ENCODE data around the gene NAPSA.
A peak's percentile ranks its signal among the peaks of the same experiment; 100 is the strongest.

The NAPSA gene

DNA sequence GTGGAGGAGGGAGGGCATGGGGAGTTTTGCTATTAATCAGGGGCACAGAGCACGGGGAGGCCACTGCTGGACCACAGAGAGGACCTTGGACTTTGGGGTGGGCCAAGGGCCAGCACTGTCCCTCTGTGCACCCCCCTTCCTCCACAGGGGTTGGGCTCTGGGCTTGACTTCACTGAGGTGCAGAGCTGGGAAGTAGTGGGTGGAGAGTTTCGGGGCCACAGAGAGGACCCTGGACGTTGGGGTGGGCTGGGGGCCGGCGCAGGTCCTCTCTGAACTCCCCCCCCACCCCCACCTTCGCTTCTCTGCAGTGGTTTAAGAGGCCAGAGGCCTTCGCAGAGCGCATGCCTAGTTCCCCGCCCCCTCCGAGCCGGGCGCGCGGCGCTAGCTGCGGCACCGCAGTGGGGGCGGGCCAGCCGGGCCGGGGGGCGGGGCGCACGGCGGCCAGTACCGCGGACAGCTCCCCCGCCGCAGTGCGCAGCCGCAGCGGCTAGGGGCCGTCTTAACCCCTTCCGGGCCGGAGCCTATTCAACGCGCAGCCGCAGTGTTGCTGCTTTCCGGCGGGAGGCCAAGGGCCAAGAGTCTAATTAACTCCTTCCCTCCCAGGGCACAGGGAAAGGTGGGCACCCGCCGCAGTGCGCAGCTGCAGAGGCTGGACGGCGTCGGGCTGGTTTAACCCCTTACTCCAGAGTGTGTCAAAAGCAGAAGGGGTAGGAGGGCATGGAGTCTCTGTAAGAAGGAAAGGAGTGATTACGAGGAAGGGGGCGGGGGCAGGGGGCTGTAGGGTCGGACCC is 39.9 kb downstream of the NAPSA start:
- peak overlapping the region in 1 of 2 donors; percentile 43 for H3K4me3 ChIP-seq (ENCODE audit: low read depth in 1 of 2, low read length in 2 of 2)

DNA sequence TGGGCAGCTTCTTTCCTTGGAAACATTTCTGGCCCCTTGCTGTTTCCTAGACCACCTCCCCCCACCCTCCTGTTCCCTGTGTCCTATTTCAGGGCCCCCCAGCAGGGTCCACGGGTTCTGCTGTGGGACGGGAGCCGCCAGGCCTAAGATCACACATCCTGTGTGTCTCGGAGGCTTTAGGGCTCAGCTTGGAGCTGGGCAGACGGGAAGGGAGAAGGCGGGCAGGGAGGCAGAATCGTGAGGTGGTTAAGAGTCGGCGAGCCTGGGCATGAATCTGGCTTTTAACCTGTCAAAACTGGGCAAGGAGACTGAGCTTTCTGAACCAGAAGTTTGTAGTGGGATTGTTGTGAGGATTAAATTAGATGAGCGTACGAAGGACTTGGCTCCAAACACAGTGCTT is 41.1 kb downstream of the NAPSA start:
- no peak overlapping the region for H3K27ac ChIP-seq (ENCODE audit: low read depth, low read length)
- H3K36me3 ChIP-seq (ENCODE audit: control insufficient read depth in 1 of 2, insufficient read depth in 2 of 2, low read length in 2 of 2), result peaks cover 0 to 4% of the 10 kb centered on the region in 2 donors
- H3K4me3 ChIP-seq (ENCODE audit: low read depth in 1 of 2, low read length in 2 of 2), result no peak overlapping the region
- peaks cover 21 to 22% of the 10 kb centered on the region in 2 donors for H3K27me3 ChIP-seq (ENCODE audit: control insufficient read depth in 1 of 2, insufficient read depth in 2 of 2, low read length in 2 of 2)
- peaks cover 0 to 6% of the 10 kb centered on the region in 2 donors for H3K4me1 ChIP-seq (ENCODE audit: control insufficient read depth in 1 of 2, insufficient read depth in 2 of 2, low read length in 2 of 2)
- H3K9me3 ChIP-seq (ENCODE audit: control insufficient read depth in 1 of 2, low read length in 2 of 2), result no peaks in the 10 kb centered on the region
- H3K9ac ChIP-seq (ENCODE audit: low read depth in 1 of 2, low read length in 2 of 2), result no peak overlapping the region

More for the DNA sequence above, 39.9 kb downstream of the NAPSA start:
- Histone ChIP-seq H3K4me1 (ENCODE audit: control insufficient read depth in 1 of 2, insufficient read depth in 2 of 2, low read length in 2 of 2) (peaks cover 2 to 13% of the 10 kb centered on the region in 2 donors), H3K9me3 (ENCODE audit: control insufficient read depth in 1 of 2, low read length in 2 of 2) (no peaks in the 10 kb centered on the region), H3K9ac (ENCODE audit: low read depth in 1 of 2, low read length in 2 of 2) (no peak overlapping the region), H3K36me3 (ENCODE audit: control insufficient read depth in 1 of 2, insufficient read depth in 2 of 2, low read length in 2 of 2) (peaks cover 0 to 4% of the 10 kb centered on the region in 2 donors), H3K27me3 (ENCODE audit: control insufficient read depth in 1 of 2, insufficient read depth in 2 of 2, low read length in 2 of 2) (peaks cover 25 to 26% of the 10 kb centered on the region in 2 donors), H3K27ac (ENCODE audit: low read depth, low read length) (no peak overlapping the region)

DNA sequence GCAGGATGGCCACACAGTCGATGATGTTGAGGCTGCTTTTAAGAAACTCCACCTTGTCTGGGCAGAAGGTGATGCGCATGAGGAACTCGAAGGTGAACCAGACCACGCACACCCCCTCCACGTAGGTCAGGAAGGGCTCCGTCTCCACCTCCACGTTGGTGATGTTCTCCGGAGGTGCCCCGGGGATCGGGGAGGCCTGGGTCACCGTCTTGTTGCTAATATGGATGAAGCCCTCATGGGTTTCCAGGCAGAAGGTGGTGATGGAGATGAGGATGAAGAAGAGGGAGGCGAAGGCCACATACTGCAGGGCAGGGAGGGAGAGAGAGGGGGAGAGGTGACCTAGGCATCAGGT is 41.7 kb downstream of the NAPSA start:
- no peak overlapping the region for H3K27ac ChIP-seq (ENCODE audit: low read depth, low read length)
- no peaks in the 10 kb centered on the region for H3K9me3 ChIP-seq (ENCODE audit: control insufficient read depth in 1 of 2, low read length in 2 of 2)
- peaks cover 0 to 5% of the 10 kb centered on the region in 2 donors for H3K4me1 ChIP-seq (ENCODE audit: control insufficient read depth in 1 of 2, insufficient read depth in 2 of 2, low read length in 2 of 2)
- peaks cover 0 to 4% of the 10 kb centered on the region in 2 donors for H3K36me3 ChIP-seq (ENCODE audit: control insufficient read depth in 1 of 2, insufficient read depth in 2 of 2, low read length in 2 of 2)
- peaks cover 21 to 22% of the 10 kb centered on the region in 2 donors for H3K27me3 ChIP-seq (ENCODE audit: control insufficient read depth in 1 of 2, insufficient read depth in 2 of 2, low read length in 2 of 2)
- H3K9ac ChIP-seq (ENCODE audit: low read depth in 1 of 2, low read length in 2 of 2), result no peak overlapping the region
- no peak overlapping the region for H3K4me3 ChIP-seq (ENCODE audit: low read depth in 1 of 2, low read length in 2 of 2)

DNA sequence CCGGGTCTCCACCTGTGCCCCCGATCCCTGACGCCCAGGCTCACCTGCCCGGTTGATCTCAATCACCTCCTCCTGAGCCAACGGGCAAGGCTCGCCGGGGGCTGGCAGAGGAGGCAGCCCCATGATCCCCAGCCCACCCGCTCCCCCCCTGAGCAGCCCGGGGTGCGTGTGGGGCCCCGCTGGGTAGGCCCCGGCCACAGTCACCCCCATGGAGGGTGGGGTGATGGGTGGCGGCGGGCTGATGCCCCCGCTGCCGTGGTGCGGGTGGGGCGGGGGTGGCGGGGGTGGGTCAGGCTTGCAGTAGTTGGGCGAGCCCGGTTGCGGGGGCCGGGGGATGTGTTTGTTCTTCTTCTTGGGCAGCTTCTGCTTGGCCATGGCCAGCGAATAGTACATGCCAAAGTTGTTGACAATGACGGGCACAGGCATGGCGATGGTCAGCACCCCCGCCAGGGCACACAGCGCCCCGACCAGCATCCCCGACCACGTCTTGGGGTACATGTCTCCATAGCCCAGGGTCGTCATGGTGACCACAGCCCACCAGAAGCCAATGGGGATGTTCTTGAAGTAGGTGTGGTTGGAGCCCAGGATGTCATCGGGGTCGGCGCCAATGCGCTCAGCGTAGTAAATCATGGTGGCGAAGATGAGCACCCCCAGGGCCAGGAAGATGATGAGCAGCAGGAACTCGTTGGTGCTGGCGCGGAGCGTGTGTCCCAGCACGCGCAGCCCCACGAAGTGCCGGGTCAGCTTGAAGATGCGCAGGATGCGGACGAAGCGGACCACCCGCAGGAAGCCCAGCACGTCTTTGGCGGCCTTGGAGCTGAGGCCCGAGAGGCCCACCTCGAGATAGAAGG is 42.3 kb downstream of the NAPSA start:
- Histone ChIP-seq H3K4me3 (ENCODE audit: low read depth in 1 of 2, low read length in 2 of 2) (no peak overlapping the region), H3K27me3 (ENCODE audit: control insufficient read depth in 1 of 2, insufficient read depth in 2 of 2, low read length in 2 of 2) (peaks cover 21 to 22% of the 10 kb centered on the region in 2 donors), H3K9ac (ENCODE audit: low read depth in 1 of 2, low read length in 2 of 2) (no peak overlapping the region), H3K4me1 (ENCODE audit: control insufficient read depth in 1 of 2, insufficient read depth in 2 of 2, low read length in 2 of 2) (peaks cover 0 to 5% of the 10 kb centered on the region in 2 donors), H3K27ac (ENCODE audit: low read depth, low read length) (no peak overlapping the region), H3K36me3 (ENCODE audit: control insufficient read depth in 1 of 2, insufficient read depth in 2 of 2, low read length in 2 of 2) (peaks cover 0 to 4% of the 10 kb centered on the region in 2 donors), H3K9me3 (ENCODE audit: control insufficient read depth in 1 of 2, low read length in 2 of 2) (no peaks in the 10 kb centered on the region)

DNA sequence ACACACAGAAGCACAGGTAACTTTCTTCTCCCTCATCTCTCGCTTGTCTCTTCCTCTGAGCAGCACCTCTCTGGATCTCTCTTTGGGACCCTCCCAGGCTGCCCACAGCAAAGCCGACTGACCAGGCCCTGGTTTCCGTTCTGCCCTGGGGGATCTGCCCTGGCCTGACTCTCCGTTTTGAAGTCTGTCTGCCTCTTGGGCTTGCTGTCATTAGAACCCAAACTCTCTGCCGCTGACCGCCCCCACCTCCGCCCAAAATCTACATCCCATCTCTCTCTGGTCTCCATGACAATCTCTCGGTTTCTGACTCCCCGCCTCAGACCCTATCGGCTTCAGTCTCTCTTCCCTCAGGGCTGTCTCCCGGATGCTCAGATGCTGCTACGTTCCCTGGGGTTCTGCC is 43.2 kb downstream of the NAPSA start:
- H3K27me3 ChIP-seq (ENCODE audit: control insufficient read depth in 1 of 2, insufficient read depth in 2 of 2, low read length in 2 of 2), result peaks cover 14 to 15% of the 10 kb centered on the region in 2 donors
- peaks cover 0 to 5% of the 10 kb centered on the region in 2 donors for H3K4me1 ChIP-seq (ENCODE audit: control insufficient read depth in 1 of 2, insufficient read depth in 2 of 2, low read length in 2 of 2)
- H3K9me3 ChIP-seq (ENCODE audit: control insufficient read depth in 1 of 2, low read length in 2 of 2), result no peaks in the 10 kb centered on the region
- H3K4me3 ChIP-seq (ENCODE audit: low read depth in 1 of 2, low read length in 2 of 2), result no peak overlapping the region
- H3K9ac ChIP-seq (ENCODE audit: low read depth in 1 of 2, low read length in 2 of 2), result no peak overlapping the region
- H3K36me3 ChIP-seq (ENCODE audit: control insufficient read depth in 1 of 2, insufficient read depth in 2 of 2, low read length in 2 of 2), result peaks cover 0 to 4% of the 10 kb centered on the region in 2 donors
- H3K27ac ChIP-seq (ENCODE audit: low read depth, low read length), result no peak overlapping the region

DNA sequence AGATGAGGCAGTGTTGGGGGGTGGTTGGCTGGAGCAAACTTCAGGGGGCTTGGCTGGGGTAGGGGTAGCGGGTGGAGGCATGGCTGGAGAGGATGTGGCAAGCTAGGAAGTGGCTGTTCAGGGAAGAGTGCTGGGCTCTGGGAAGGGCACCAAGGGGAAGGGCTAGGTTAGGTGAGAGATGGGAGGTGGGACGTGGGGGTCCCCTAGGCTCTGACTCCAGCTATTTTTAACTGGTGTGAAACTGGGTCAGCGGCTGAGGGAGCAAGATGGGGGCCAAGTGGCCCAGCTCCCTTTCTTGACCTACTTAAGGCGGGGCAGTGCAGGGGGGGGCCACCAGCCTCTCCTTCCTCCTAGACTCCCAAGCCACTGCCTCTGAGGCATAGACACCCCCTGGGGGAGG is 43.6 kb downstream of the NAPSA start:
- Histone ChIP-seq H3K9ac (ENCODE audit: low read depth in 1 of 2, low read length in 2 of 2) (no peak overlapping the region), H3K27ac (ENCODE audit: low read depth, low read length) (no peak overlapping the region), H3K4me1 (ENCODE audit: control insufficient read depth in 1 of 2, insufficient read depth in 2 of 2, low read length in 2 of 2) (peaks cover 0 to 5% of the 10 kb centered on the region in 2 donors), H3K4me3 (ENCODE audit: low read depth in 1 of 2, low read length in 2 of 2) (no peak overlapping the region), H3K36me3 (ENCODE audit: control insufficient read depth in 1 of 2, insufficient read depth in 2 of 2, low read length in 2 of 2) (peaks cover 0 to 4% of the 10 kb centered on the region in 2 donors), H3K9me3 (ENCODE audit: control insufficient read depth in 1 of 2, low read length in 2 of 2) (no peaks in the 10 kb centered on the region), H3K27me3 (ENCODE audit: control insufficient read depth in 1 of 2, insufficient read depth in 2 of 2, low read length in 2 of 2) (peaks cover 10 to 11% of the 10 kb centered on the region in 2 donors)

DNA sequence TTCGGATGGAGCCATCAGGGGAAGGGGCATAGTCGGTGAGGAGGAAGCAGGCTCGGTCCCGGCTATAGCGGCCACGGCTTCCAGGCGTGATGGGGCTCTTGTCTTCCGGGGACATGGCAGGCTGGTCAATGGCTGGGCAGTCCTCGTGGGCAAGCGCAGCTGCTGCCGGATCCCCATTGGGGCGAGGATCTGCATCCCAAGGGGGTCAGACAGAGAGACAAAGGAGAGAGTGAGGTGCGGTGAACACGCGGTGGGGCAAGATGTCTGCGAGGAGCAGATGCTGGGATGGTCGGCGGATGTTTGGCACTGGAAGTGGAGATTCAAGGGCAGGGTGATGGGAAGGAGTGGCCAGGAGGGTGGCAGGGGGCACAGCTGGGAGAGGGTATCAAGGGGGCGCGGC is 44.8 kb downstream of the NAPSA start:
- no peak overlapping the region for H3K9ac ChIP-seq (ENCODE audit: low read depth in 1 of 2, low read length in 2 of 2)
- H3K9me3 ChIP-seq (ENCODE audit: control insufficient read depth in 1 of 2, low read length in 2 of 2), result no peaks in the 10 kb centered on the region
- H3K4me3 ChIP-seq (ENCODE audit: low read depth in 1 of 2, low read length in 2 of 2), result no peak overlapping the region
- H3K27ac ChIP-seq (ENCODE audit: low read depth, low read length), result no peak overlapping the region
- no peaks in the 10 kb centered on the region for H3K4me1 ChIP-seq (ENCODE audit: control insufficient read depth in 1 of 2, insufficient read depth in 2 of 2, low read length in 2 of 2)
- no peaks in the 10 kb centered on the region for H3K27me3 ChIP-seq (ENCODE audit: control insufficient read depth in 1 of 2, insufficient read depth in 2 of 2, low read length in 2 of 2)
- peaks cover 0 to 4% of the 10 kb centered on the region in 2 donors for H3K36me3 ChIP-seq (ENCODE audit: control insufficient read depth in 1 of 2, insufficient read depth in 2 of 2, low read length in 2 of 2)

DNA sequence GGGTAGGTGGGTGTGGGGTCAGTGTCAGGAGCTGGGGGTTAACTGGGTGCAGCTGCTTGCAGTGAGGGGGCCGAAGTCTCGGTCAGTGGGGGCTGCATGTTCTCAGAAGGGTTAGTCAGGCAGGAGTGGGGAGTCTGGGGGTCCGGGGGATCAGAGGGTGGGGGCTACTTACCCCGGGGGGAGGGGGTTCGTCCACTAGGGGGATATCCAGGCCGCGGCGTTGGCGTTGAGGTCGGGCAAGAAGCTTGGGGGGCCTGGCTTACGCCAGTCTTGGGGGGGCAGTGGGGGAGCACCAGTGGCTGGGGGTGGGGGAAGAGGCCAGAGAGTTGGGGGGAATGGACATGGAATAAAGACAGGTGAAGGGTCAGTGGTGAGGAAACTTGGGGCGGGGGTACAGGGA is 45.4 kb downstream of the NAPSA start:
- Histone ChIP-seq H3K27ac (ENCODE audit: low read depth, low read length) (no peak overlapping the region), H3K36me3 (ENCODE audit: control insufficient read depth in 1 of 2, insufficient read depth in 2 of 2, low read length in 2 of 2) (peaks cover 0 to 4% of the 10 kb centered on the region in 2 donors), H3K4me1 (ENCODE audit: control insufficient read depth in 1 of 2, insufficient read depth in 2 of 2, low read length in 2 of 2) (no peaks in the 10 kb centered on the region), H3K27me3 (ENCODE audit: control insufficient read depth in 1 of 2, insufficient read depth in 2 of 2, low read length in 2 of 2) (peaks cover 0 to 2% of the 10 kb centered on the region in 2 donors), H3K9me3 (ENCODE audit: control insufficient read depth in 1 of 2, low read length in 2 of 2) (no peaks in the 10 kb centered on the region), H3K9ac (ENCODE audit: low read depth in 1 of 2, low read length in 2 of 2) (no peak overlapping the region), H3K4me3 (ENCODE audit: low read depth in 1 of 2, low read length in 2 of 2) (no peak overlapping the region)

DNA sequence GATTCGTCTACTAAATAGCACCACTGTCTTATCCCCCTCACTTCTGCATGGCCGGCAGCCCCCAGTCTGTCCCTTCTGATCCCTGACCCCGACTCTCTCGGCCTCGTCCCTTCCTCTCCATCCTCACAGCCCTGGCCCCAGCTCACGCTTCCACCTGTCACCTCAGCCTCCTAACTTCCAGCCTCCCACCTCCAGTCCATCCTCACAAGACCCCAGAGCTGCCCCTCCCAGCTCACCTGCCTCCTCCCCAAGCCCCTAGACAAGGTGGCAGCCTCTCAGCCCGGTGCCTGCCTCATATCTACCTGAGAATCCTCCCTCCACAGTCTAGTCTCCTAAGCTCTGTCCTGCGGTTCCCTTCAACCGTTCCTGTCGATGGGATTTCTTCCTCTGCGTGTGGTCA is 46.3 kb downstream of the NAPSA start:
- Histone ChIP-seq H3K36me3 (ENCODE audit: control insufficient read depth in 1 of 2, insufficient read depth in 2 of 2, low read length in 2 of 2) (peaks cover 0 to 4% of the 10 kb centered on the region in 2 donors), H3K27ac (ENCODE audit: low read depth, low read length) (no peak overlapping the region), H3K27me3 (ENCODE audit: control insufficient read depth in 1 of 2, insufficient read depth in 2 of 2, low read length in 2 of 2) (peaks cover 0 to 3% of the 10 kb centered on the region in 2 donors), H3K9ac (ENCODE audit: low read depth in 1 of 2, low read length in 2 of 2) (no peak overlapping the region), H3K4me3 (ENCODE audit: low read depth in 1 of 2, low read length in 2 of 2) (no peak overlapping the region), H3K9me3 (ENCODE audit: control insufficient read depth in 1 of 2, low read length in 2 of 2) (no peaks in the 10 kb centered on the region), H3K4me1 (ENCODE audit: control insufficient read depth in 1 of 2, insufficient read depth in 2 of 2, low read length in 2 of 2) (no peaks in the 10 kb centered on the region)

DNA sequence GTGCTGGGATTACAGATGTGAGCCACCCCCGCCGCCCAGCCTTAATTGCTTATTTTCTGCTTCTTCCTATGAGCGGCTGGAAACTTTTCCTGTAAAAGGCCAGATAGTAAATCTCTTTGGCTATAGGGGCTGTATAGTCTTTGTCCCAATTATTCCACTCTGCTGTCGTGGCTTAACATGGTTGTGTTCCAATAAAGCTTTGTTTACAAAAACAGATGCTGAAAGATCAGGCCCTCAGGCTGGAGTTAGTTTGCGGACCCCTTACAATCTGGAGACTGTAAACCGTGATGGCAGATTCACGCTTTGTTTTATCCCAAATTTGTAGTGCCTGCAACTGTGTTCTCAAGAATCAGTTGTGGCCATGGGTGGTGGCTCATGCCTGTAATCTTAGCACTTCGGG is 47.0 kb downstream of the NAPSA start:
- H3K4me1 ChIP-seq (ENCODE audit: control insufficient read depth in 1 of 2, insufficient read depth in 2 of 2, low read length in 2 of 2), result no peaks in the 10 kb centered on the region
- H3K36me3 ChIP-seq (ENCODE audit: control insufficient read depth in 1 of 2, insufficient read depth in 2 of 2, low read length in 2 of 2), result peaks cover 0 to under 1% of the 10 kb centered on the region in 2 donors
- H3K9ac ChIP-seq (ENCODE audit: low read depth in 1 of 2, low read length in 2 of 2), result no peak overlapping the region
- H3K27ac ChIP-seq (ENCODE audit: low read depth, low read length), result no peak overlapping the region
- H3K9me3 ChIP-seq (ENCODE audit: control insufficient read depth in 1 of 2, low read length in 2 of 2), result no peaks in the 10 kb centered on the region
- no peak overlapping the region for H3K4me3 ChIP-seq (ENCODE audit: low read depth in 1 of 2, low read length in 2 of 2)
- peaks cover 0 to 5% of the 10 kb centered on the region in 2 donors for H3K27me3 ChIP-seq (ENCODE audit: control insufficient read depth in 1 of 2, insufficient read depth in 2 of 2, low read length in 2 of 2)
